ENCODE results near the gene MADD. TPM values are rescaled to one million over a fixed set of nuclear protein-coding genes. Genes with fewer than 3 reads are reported as not detected.

MADD gene
- total RNA-seq, 1 experiment from 2014 or later: 31.2 TPM

- Histone ChIP-seq H3K4me3 (ENCODE audit: low read length) (no peak overlapping the region), H3K36me3 (ENCODE audit: insufficient read depth, low read length) (no peaks in the 10 kb centered on the region), H3K9ac (ENCODE audit: low read length) (peak overlapping the region; percentile 25; the same call in 1 of the 2 replicates), H3K9me3 (ENCODE audit: low read length) (no peaks in the 10 kb centered on the region), H4K20me1 (ENCODE audit: insufficient read depth, low read depth, low read length) (no peaks in the 10 kb centered on the region), H3K27ac (ENCODE audit: low read length) (no peak overlapping the region), H3K4me2 (ENCODE audit: low read depth, low read length, poor library complexity, severe bottlenecking) (no peak overlapping the region), H3K9me2 (replicated peaks; ENCODE audit: insufficient read depth, low read length) (no peaks in the 10 kb centered on the region), H3K79me2 (ENCODE audit: low read length) (peaks cover 7% of the 10 kb centered on the region; the same call in 1 of the 2 replicates), H2AFZ (ENCODE audit: low read length) (no peak overlapping the region), H3K27me3 (ENCODE audit: low read length) (no peaks in the 10 kb centered on the region), H3K4me1 (ENCODE audit: low read length) (peaks cover 13% of the 10 kb centered on the region)
- DNase-seq: no peak
Observed at GRCh38 chr11:47257177-47257516, 12.8 kb upstream of the MADD start.

GRCh38 chr11:47257517-47258316 is 12.2 kb upstream of the MADD start, which contains the start of gene NR1H3:
Gene NR1H3 (plus strand): TSS chr11:47257996. CDS start chr11:47259217, 1,221 bp downstream.
- Histone ChIP-seq H3K9ac (ENCODE audit: low read length) (peak within 1 kb of the TSS; percentile 25), H3K27me3 (ENCODE audit: low read length) (no peaks in the 10 kb centered on the region), H3K79me2 (ENCODE audit: low read length) (0 out of 2 replicates have a peak, but pooled peaks cover 7% of the 10 kb centered on the region), H3K27ac (ENCODE audit: low read length) (no peak within 1 kb of the TSS), H3K4me3 (ENCODE audit: low read length) (no peak within 1 kb of the TSS), H3K36me3 (ENCODE audit: insufficient read depth, low read length) (no peaks in the 10 kb centered on the region), H2AFZ (ENCODE audit: low read length) (no peak within 1 kb of the TSS), H3K4me1 (ENCODE audit: low read length) (peaks cover 13% of the 10 kb centered on the region), H3K4me2 (ENCODE audit: low read depth, low read length, poor library complexity, severe bottlenecking) (no peak within 1 kb of the TSS), H4K20me1 (ENCODE audit: insufficient read depth, low read depth, low read length) (no peaks in the 10 kb centered on the region), H3K9me3 (ENCODE audit: low read length) (no peaks in the 10 kb centered on the region), H3K9me2 (replicated peaks; ENCODE audit: insufficient read depth, low read length) (no peaks in the 10 kb centered on the region)
- DNase-seq: peak; percentile 69

- no peaks in the 10 kb centered on the region for H3K36me3 ChIP-seq (ENCODE audit: insufficient read depth, low read length)
- H3K9me2 ChIP-seq (replicated peaks; ENCODE audit: insufficient read depth, low read length): no peaks in the 10 kb centered on the region
- peaks cover 13% of the 10 kb centered on the region for H3K4me1 ChIP-seq (ENCODE audit: low read length)
- no peak for DNase-seq
- no peak overlapping the region for H2AFZ ChIP-seq (ENCODE audit: low read length)
- no peaks in the 10 kb centered on the region for H3K27me3 ChIP-seq (ENCODE audit: low read length)
- 0 out of 2 replicates have a peak, but pooled peaks cover 4% of the 10 kb centered on the region for H3K79me2 ChIP-seq (ENCODE audit: low read length)
- H3K9me3 ChIP-seq (ENCODE audit: low read length): no peaks in the 10 kb centered on the region
- no peak overlapping the region for H3K27ac ChIP-seq (ENCODE audit: low read length)
- no peaks in the 10 kb centered on the region for H4K20me1 ChIP-seq (ENCODE audit: insufficient read depth, low read depth, low read length)
- H3K4me2 ChIP-seq (ENCODE audit: low read depth, low read length, poor library complexity, severe bottlenecking): no peak overlapping the region
- H3K4me3 ChIP-seq (ENCODE audit: low read length): no peak overlapping the region
- H3K9ac ChIP-seq (ENCODE audit: low read length): no peak overlapping the region
Observed at GRCh38 chr11:47258317-47258902, 11.5 kb upstream of the MADD start.

GRCh38 chr11:47259232-47259977 is 10.5 kb upstream of the MADD start:
- Histone ChIP-seq H3K4me1 (ENCODE audit: low read length) (peaks cover 13% of the 10 kb centered on the region), H3K36me3 (ENCODE audit: insufficient read depth, low read length) (no peaks in the 10 kb centered on the region), H3K27ac (ENCODE audit: low read length) (no peak overlapping the region), H3K4me3 (ENCODE audit: low read length) (no peak overlapping the region), H3K4me2 (ENCODE audit: low read depth, low read length, poor library complexity, severe bottlenecking) (no peak overlapping the region), H4K20me1 (ENCODE audit: insufficient read depth, low read depth, low read length) (no peaks in the 10 kb centered on the region), H3K9me2 (replicated peaks; ENCODE audit: insufficient read depth, low read length) (no peaks in the 10 kb centered on the region), H3K9ac (ENCODE audit: low read length) (no peak overlapping the region; the same call in 1 of the 2 replicates), H2AFZ (ENCODE audit: low read length) (no peak overlapping the region; the same call in 1 of the 2 replicates), H3K9me3 (ENCODE audit: low read length) (no peaks in the 10 kb centered on the region), H3K27me3 (ENCODE audit: low read length) (no peaks in the 10 kb centered on the region), H3K79me2 (ENCODE audit: low read length) (no peaks in the 10 kb centered on the region)
- peak; percentile 84 for DNase-seq

- H3K79me2 ChIP-seq (ENCODE audit: low read length): no peaks in the 10 kb centered on the region
- H4K20me1 ChIP-seq (ENCODE audit: insufficient read depth, low read depth, low read length): no peaks in the 10 kb centered on the region
- H3K9me2 ChIP-seq (replicated peaks; ENCODE audit: insufficient read depth, low read length): no peaks in the 10 kb centered on the region
- H3K9ac ChIP-seq (ENCODE audit: low read length): no peak overlapping the region
- no peaks in the 10 kb centered on the region for H3K9me3 ChIP-seq (ENCODE audit: low read length)
- no peak for DNase-seq
- H2AFZ ChIP-seq (ENCODE audit: low read length): no peak overlapping the region
- no peak overlapping the region for H3K4me2 ChIP-seq (ENCODE audit: low read depth, low read length, poor library complexity, severe bottlenecking)
- no peak overlapping the region for H3K27ac ChIP-seq (ENCODE audit: low read length)
- H3K27me3 ChIP-seq (ENCODE audit: low read length): no peaks in the 10 kb centered on the region
- H3K36me3 ChIP-seq (ENCODE audit: insufficient read depth, low read length): no peaks in the 10 kb centered on the region
- H3K4me1 ChIP-seq (ENCODE audit: low read length): peaks cover 16% of the 10 kb centered on the region
- H3K4me3 ChIP-seq (ENCODE audit: low read length): no peak overlapping the region
Observed at GRCh38 chr11:47260366-47260765, 9.6 kb upstream of the MADD start.

- Histone ChIP-seq H3K4me2 (ENCODE audit: low read depth, low read length, poor library complexity, severe bottlenecking) (no peak overlapping the region), H3K9me2 (replicated peaks; ENCODE audit: insufficient read depth, low read length) (no peaks in the 10 kb centered on the region), H3K27ac (ENCODE audit: low read length) (no peak overlapping the region), H2AFZ (ENCODE audit: low read length) (no peak overlapping the region), H3K4me1 (ENCODE audit: low read length) (peaks cover 25% of the 10 kb centered on the region), H3K9me3 (ENCODE audit: low read length) (no peaks in the 10 kb centered on the region), H3K79me2 (ENCODE audit: low read length) (no peaks in the 10 kb centered on the region), H3K9ac (ENCODE audit: low read length) (no peak overlapping the region), H3K4me3 (ENCODE audit: low read length) (no peak overlapping the region), H4K20me1 (ENCODE audit: insufficient read depth, low read depth, low read length) (no peaks in the 10 kb centered on the region), H3K27me3 (ENCODE audit: low read length) (no peaks in the 10 kb centered on the region), H3K36me3 (ENCODE audit: insufficient read depth, low read length) (no peaks in the 10 kb centered on the region)
- DNase-seq: no peak
Observed at GRCh38 chr11:47261291-47261800, 8.6 kb upstream of the MADD start.

GRCh38 chr11:47264119-47264518 is 5.8 kb upstream of the MADD start:
- Histone ChIP-seq H3K27me3 (ENCODE audit: low read length) (no peaks in the 10 kb centered on the region), H3K27ac (ENCODE audit: low read length) (no peak overlapping the region), H3K9me2 (replicated peaks; ENCODE audit: insufficient read depth, low read length) (no peaks in the 10 kb centered on the region), H3K4me1 (ENCODE audit: low read length) (peaks cover 32% of the 10 kb centered on the region), H3K9ac (ENCODE audit: low read length) (no peak overlapping the region), H3K4me2 (ENCODE audit: low read depth, low read length, poor library complexity, severe bottlenecking) (no peak overlapping the region), H4K20me1 (ENCODE audit: insufficient read depth, low read depth, low read length) (no peaks in the 10 kb centered on the region), H3K36me3 (ENCODE audit: insufficient read depth, low read length) (no peaks in the 10 kb centered on the region), H2AFZ (ENCODE audit: low read length) (no peak overlapping the region), H3K4me3 (ENCODE audit: low read length) (no peak overlapping the region), H3K79me2 (ENCODE audit: low read length) (no peaks in the 10 kb centered on the region), H3K9me3 (ENCODE audit: low read length) (no peaks in the 10 kb centered on the region)
- DNase-seq: no peak

GRCh38 chr11:47264521-47264920 is 5.4 kb upstream of the MADD start:
- no peak overlapping the region for H3K27ac ChIP-seq (ENCODE audit: low read length)
- H3K27me3 ChIP-seq (ENCODE audit: low read length): no peaks in the 10 kb centered on the region
- H3K4me2 ChIP-seq (ENCODE audit: low read depth, low read length, poor library complexity, severe bottlenecking): no peak overlapping the region
- H3K9ac ChIP-seq (ENCODE audit: low read length): no peak overlapping the region
- no peak overlapping the region for H2AFZ ChIP-seq (ENCODE audit: low read length)
- H3K36me3 ChIP-seq (ENCODE audit: insufficient read depth, low read length): no peaks in the 10 kb centered on the region
- H4K20me1 ChIP-seq (ENCODE audit: insufficient read depth, low read depth, low read length): no peaks in the 10 kb centered on the region
- no peaks in the 10 kb centered on the region for H3K79me2 ChIP-seq (ENCODE audit: low read length)
- H3K4me3 ChIP-seq (ENCODE audit: low read length): no peak overlapping the region
- no peaks in the 10 kb centered on the region for H3K9me3 ChIP-seq (ENCODE audit: low read length)
- H3K9me2 ChIP-seq (replicated peaks; ENCODE audit: insufficient read depth, low read length): no peaks in the 10 kb centered on the region
- DNase-seq: no peak
- H3K4me1 ChIP-seq (ENCODE audit: low read length): peaks cover 31% of the 10 kb centered on the region

Measured in Karpas-422 (cell line).